H1 (cell line): Measurements from ENCODE around the gene PAX5. TPM values are rescaled to one million over a fixed set of nuclear protein-coding genes. Genes with fewer than 3 reads are reported as not detected.

Experiments
- CTCF ChIA-PET: fragments of 300-600 bp; sonication (Branson Sonifier 250); formaldehyde crosslinking; loops from one replicate; lab custom pipeline; 2021; ENCODE audit not compliant: partially characterized antibody; lab: Charles Lee
- POLR2A ChIA-PET: fragments of 300-600 bp; sonication (Branson Sonifier 250); formaldehyde crosslinking; loops from one replicate; lab custom pipeline; 2021; ENCODE audit warnings: inconsistent platforms; ENCODE audit not compliant: partially characterized antibody; lab: Charles Lee
- DNase-seq, 2 experiments: peaks; one replicate each; pipeline versions ENCODE4 v3.0.0 to v3.0.0-alpha.2; 2010 to 2022; ENCODE audit warnings: low spot score in 2 of 2, low read depth in 1 of 2, mixed read lengths in 1 of 2
- FAIRE-seq: peaks from 2 replicates; lab custom pipeline; 2011; peaks lifted over from hg19 to GRCh38; lab: Jason Lieb, UNC
- H2AFZ ChIP-seq: 2 replicates; pipeline ENCODE4 v1.8.1; 2012; ENCODE audit warnings: low read length, inconsistent platforms
- H2AK5ac ChIP-seq: 2 replicates; pipeline ENCODE4 v1.6.1; 2013; ENCODE audit warnings: low read depth, low read length
- H2BK120ac ChIP-seq: replicated peaks from 2 replicates; pipeline ENCODE3; 2013; ENCODE audit warnings: low read depth, low read length, inconsistent platforms
- H2BK12ac ChIP-seq: 2 replicates; pipeline ENCODE4 v1.6.1; 2013; ENCODE audit warnings: low read depth, low read length
- H2BK15ac ChIP-seq: 2 replicates; pipeline ENCODE4 v1.6.1; 2013; ENCODE audit warnings: low read length
- H2BK20ac ChIP-seq: 2 replicates; pipeline ENCODE4 v1.6.1; 2013; ENCODE audit warnings: low read length
- H2BK5ac ChIP-seq: 2 replicates; pipeline ENCODE4 v1.6.1; 2013; ENCODE audit warnings: low read depth, low read length
- H3K14ac ChIP-seq: 2 replicates; pipeline ENCODE4 v1.6.1; 2013; ENCODE audit warnings: inconsistent platforms; ENCODE audit not compliant: insufficient read length
- H3K18ac ChIP-seq: 2 replicates; pipeline ENCODE4 v1.6.1; 2013; ENCODE audit warnings: low read length; ENCODE audit errors: extremely low read depth
- H3K23ac ChIP-seq: 2 replicates; pipeline ENCODE4 v1.6.1; 2013; ENCODE audit warnings: inconsistent platforms; ENCODE audit not compliant: insufficient read length
- H3K23me2 ChIP-seq: 2 replicates; pipeline ENCODE4 v1.6.1; 2013; ENCODE audit warnings: low read depth, low read length
- H3K27ac ChIP-seq: 2 replicates; pipeline ENCODE4 v1.6.1; 2011; ENCODE audit warnings: low read depth, low read length, inconsistent platforms
- H3K27me3 ChIP-seq, 4 experiments: replicated peaks in 1 of 4; 1 replicate in 1 of 4; 2 replicates in 3 of 4; pipeline versions ENCODE4 v1.6.1 to v1.8.1; 2011 to 2013; ENCODE audit warnings: low read length in 3 of 4, mild to moderate bottlenecking in 3 of 4, inconsistent platforms in 2 of 4, mixed read lengths in 2 of 4, moderate library complexity in 1 of 4; ENCODE audit not compliant: control insufficient read depth in 3 of 4, insufficient read depth in 3 of 4; ENCODE audit errors: extremely low read depth in 1 of 4
- H3K36me3 ChIP-seq, 4 experiments: 2 replicates each; pipeline versions ENCODE4 v1.6.1 to v1.8.1; 2011 to 2013; ENCODE audit warnings: mild to moderate bottlenecking in 4 of 4, low read length in 3 of 4, moderate library complexity in 2 of 4, control low read depth in 1 of 4, inconsistent platforms in 1 of 4; ENCODE audit not compliant: insufficient read depth in 4 of 4, control insufficient read depth in 2 of 4
- H3K4ac ChIP-seq: replicated peaks from 2 replicates; pipeline ENCODE3; 2013; ENCODE audit warnings: low read length, low read depth, mixed read lengths, inconsistent platforms; ENCODE audit not compliant: insufficient read length
- H3K4me1 ChIP-seq, 4 experiments: replicated peaks in 1 of 4; 1 replicate in 1 of 4; 2 replicates in 3 of 4; pipeline versions ENCODE4 v1.6.1 to v1.8.1; 2011 to 2013; ENCODE audit warnings: low read length in 3 of 4, inconsistent platforms in 2 of 4, mixed read lengths in 1 of 4; ENCODE audit not compliant: insufficient read depth in 4 of 4, control insufficient read depth in 3 of 4
- H3K4me2 ChIP-seq, 2 experiments: 2 replicates each; pipeline versions ENCODE4 v1.6.1 to v1.8.1; 2011 to 2013; ENCODE audit warnings: low read depth in 2 of 2, low read length in 2 of 2, control low read depth in 1 of 2, inconsistent platforms in 1 of 2, mild to moderate bottlenecking in 1 of 2; ENCODE audit not compliant: insufficient read depth in 1 of 2
- H3K4me3 ChIP-seq, 4 experiments: fragments of 200-600, 300-600 bp in 1 of 4; sonication (generic), shearing (Covaris generic), sonication (Bioruptor Twin) in 1 of 4; 2 replicates each; pipeline versions ENCODE4 v1.5.1 to v1.8.1; 2011 to 2016; ENCODE audit warnings: low read length in 4 of 4, low read depth in 3 of 4, control low read depth in 2 of 4, inconsistent platforms in 2 of 4, mild to moderate bottlenecking in 2 of 4, mixed read lengths in 1 of 4, moderate library complexity in 1 of 4; ENCODE audit not compliant: insufficient read depth in 2 of 4; ENCODE audit errors: extremely low read depth in 1 of 4
- H3K56ac ChIP-seq: replicated peaks from 2 replicates; pipeline ENCODE3; 2013; ENCODE audit warnings: low read depth, mild to moderate bottlenecking, mixed read lengths, low read length, inconsistent platforms; ENCODE audit not compliant: insufficient read length
- H3K79me1 ChIP-seq: 2 replicates; pipeline ENCODE4 v1.6.1; 2013; ENCODE audit warnings: low read depth, low read length, control low read depth
- H3K79me2 ChIP-seq, 2 experiments: 2 replicates each; pipeline versions ENCODE4 v1.6.1 to v1.8.1; 2012 to 2013; ENCODE audit warnings: low read length in 2 of 2, mild to moderate bottlenecking in 2 of 2, inconsistent platforms in 1 of 2; ENCODE audit not compliant: insufficient read depth in 2 of 2, control insufficient read depth in 1 of 2
- H3K9ac ChIP-seq, 4 experiments: replicated peaks in 1 of 4; 1 replicate in 1 of 4; 2 replicates in 3 of 4; pipeline versions ENCODE4 v1.6.1 to v1.8.1; 2011 to 2013; ENCODE audit warnings: low read depth in 3 of 4, low read length in 3 of 4, control low read depth in 2 of 4, mild to moderate bottlenecking in 2 of 4, moderate library complexity in 2 of 4, inconsistent platforms in 1 of 4; ENCODE audit errors: extremely low read depth in 1 of 4
- H3K9me3 ChIP-seq, 2 experiments: 2 replicates each; pipeline versions ENCODE4 v1.6.1 to v1.8.1; 2012 to 2013; ENCODE audit warnings: mild to moderate bottlenecking in 2 of 2, moderate library complexity in 2 of 2, control low read depth in 1 of 2, inconsistent platforms in 1 of 2, low read depth in 1 of 2, low read length in 1 of 2, mixed read lengths in 1 of 2; ENCODE audit not compliant: insufficient read depth in 2 of 2
- H4K20me1 ChIP-seq, 2 experiments: replicated peaks in 1 of 2; 2 replicates each; pipeline versions ENCODE3 to v1.8.1; 2011 to 2013; ENCODE audit warnings: inconsistent platforms in 2 of 2, low read length in 2 of 2, mild to moderate bottlenecking in 1 of 2; ENCODE audit not compliant: insufficient read depth in 2 of 2, control insufficient read depth in 1 of 2
- H4K5ac ChIP-seq: 2 replicates; pipeline ENCODE4 v1.6.1; 2013; ENCODE audit warnings: low read length, low read depth, mixed read lengths, inconsistent platforms; ENCODE audit not compliant: insufficient read length
- H4K8ac ChIP-seq: 2 replicates; pipeline ENCODE4 v1.8.0; 2013; ENCODE audit warnings: mild to moderate bottlenecking, moderate library complexity, low read length, inconsistent platforms; ENCODE audit not compliant: insufficient read depth; ENCODE audit errors: extremely low read depth
- H4K91ac ChIP-seq: replicated peaks from 2 replicates; pipeline ENCODE3; 2013; ENCODE audit warnings: low read length, mixed read lengths, inconsistent platforms; ENCODE audit not compliant: insufficient read length
- CREB1 ChIP-seq: IDR thresholded peaks from 2 replicates; pipeline ENCODE4 v1.6.1; 2012; ENCODE audit warnings: inconsistent platforms
- E2F6 ChIP-seq: IDR thresholded peaks from 2 replicates; pipeline ENCODE4 v1.6.1; 2012; ENCODE audit warnings: inconsistent platforms
- EGR1 ChIP-seq: IDR thresholded peaks from 2 replicates; pipeline ENCODE4 v1.6.1; 2011; ENCODE audit warnings: low read depth, low read length, borderline replicate concordance
- FOSL1 ChIP-seq: IDR thresholded peaks from 2 replicates; pipeline ENCODE4 v1.6.1; 2011; ENCODE audit warnings: mild to moderate bottlenecking, low read depth, low read length, moderate library complexity; ENCODE audit not compliant: insufficient read depth
- GABPA ChIP-seq: IDR thresholded peaks from 2 replicates; pipeline ENCODE4 v1.6.1; 2011; ENCODE audit warnings: mild to moderate bottlenecking, low read length, moderate library complexity, borderline replicate concordance; ENCODE audit not compliant: insufficient read depth
- KDM5A ChIP-seq: fragments of 200-600 bp; IDR thresholded peaks from 2 replicates; pipeline ENCODE4 v1.7.1; 2012; ENCODE audit warnings: mild to moderate bottlenecking, low read length, inconsistent platforms, mixed read lengths
- NANOG ChIP-seq: IDR thresholded peaks from 2 replicates; pipeline ENCODE4 v1.6.1; 2011; ENCODE audit warnings: low read length, low read depth, mild to moderate bottlenecking, inconsistent platforms; ENCODE audit not compliant: insufficient read depth, poor library complexity, severe bottlenecking
- POLR2A ChIP-seq, 2 experiments: IDR thresholded peaks; 1 replicate in 1 of 2; 2 replicates in 1 of 2; pipeline ENCODE4 v1.6.1; 2011; ENCODE audit warnings: low read depth in 2 of 2, low read length in 2 of 2, mild to moderate bottlenecking in 2 of 2; ENCODE audit errors: control extremely low read depth in 1 of 2
- POLR2AphosphoS5 ChIP-seq: IDR thresholded peaks from 2 replicates; pipeline ENCODE4 v1.6.1; 2011; ENCODE audit warnings: low read depth, low read length
- RFX5 ChIP-seq: IDR thresholded peaks from 2 replicates; pipeline ENCODE4 v1.6.1; 2011; ENCODE audit warnings: low read depth, low read length, improper control_type of control experiment, borderline replicate concordance
- TAF1 ChIP-seq: IDR thresholded peaks from 2 replicates; pipeline ENCODE4 v1.6.1; 2011; ENCODE audit warnings: mild to moderate bottlenecking, low read depth, low read length
- TCF12 ChIP-seq: IDR thresholded peaks from 2 replicates; pipeline ENCODE4 v1.6.1; 2011; ENCODE audit warnings: low read depth, mild to moderate bottlenecking, low read length
- USF2 ChIP-seq: IDR thresholded peaks from 2 replicates; pipeline ENCODE4 v1.6.1; 2011; ENCODE audit warnings: low read length, improper control_type of control experiment
- YY1 ChIP-seq: IDR thresholded peaks from 2 replicates; pipeline ENCODE4 v1.6.1; 2011; ENCODE audit warnings: low read depth, mild to moderate bottlenecking, low read length
- WGBS, 2 experiments: shearing (Covaris generic) in 1 of 2; methylation state at CpG; one replicate each; pipeline versions ENCODE4 v1.1.6 to v1.1.7; 2013 to 2015; ENCODE audit warnings: low lambda C conversion rate in 2 of 2, mixed read lengths in 2 of 2, inconsistent platforms in 1 of 2, low coverage in 1 of 2, missing lambda C conversion rate in 1 of 2; ENCODE audit not compliant: insufficient replicate concordance in 2 of 2, insufficient coverage in 1 of 2, insufficient read length in 1 of 2; ENCODE audit errors: extremely low coverage in 1 of 2, missing lambda C conversion rate in 1 of 2; 5-methylcytosine and 5-hydroxymethylcytosine counted together
- polyA plus RNA-seq, 7 experiments: library from polyadenylated mRNA; depleted of rRNA in 3 of 7; stranded (reverse) in 5 of 7; unstranded in 2 of 7; fragments of >200 nt in 5 of 7; fragments of 200-250 nt in 2 of 7; gene quantifications; 1 replicate in 5 of 7; 2 replicates in 1 of 7; 4 replicates in 1 of 7; pipeline versions ENCODE4 v1.2.1 to v1.2.3, GENCODE V29; 2011 to 2013; ENCODE audit warnings: missing spikeins in 2 of 7, mixed read lengths in 2 of 7
- total RNA-seq: library from RNA; stranded (reverse); fragmentation: NEBNext Ultra II Directional; extraction: Animal tissue kit (Norgen Biotek cat#: 25700); gene quantifications from 2 replicates; pipeline ENCODE4 v1.2.1, GENCODE V29; 2021

Gene PAX5
- total and polyA plus RNA-seq, 2 of the 8 experiments (the other 6 are each of a cell fraction or from before 2014, with no cell fraction given): 0.29 to 0.43 TPM

GRCh38 chr9:36846621-36847020, 187.4 kb downstream of the PAX5 start:
- no peak overlapping the region for H3K4me3 ChIP-seq
- DNase-seq (no peak), FAIRE-seq (no peak)
- H2BK5ac ChIP-seq: no peak overlapping the region
- no peak overlapping the region for H4K5ac ChIP-seq
- H3K79me1 ChIP-seq: no peaks in the 10 kb centered on the region
- H3K18ac ChIP-seq: no peak overlapping the region
- no peak overlapping the region for H3K4ac ChIP-seq
- H2AFZ ChIP-seq: no peak overlapping the region
- H3K9me3 ChIP-seq: no peaks in the 10 kb centered on the region
- no peak overlapping the region for H2BK15ac ChIP-seq
- no peak overlapping the region for H3K27ac ChIP-seq
- H3K27me3 ChIP-seq: no peaks in the 10 kb centered on the region; a peak in 1 of 7 replicates
- H2BK120ac ChIP-seq: no peak overlapping the region
- no peak overlapping the region for H4K91ac ChIP-seq
- H3K36me3 ChIP-seq: no peaks in the 10 kb centered on the region
- no peak overlapping the region for H3K9ac ChIP-seq
- CTCF ChIA-PET: interaction anchor here (1.5 to 8.8 kb wide), 2 partner anchors 9 to 118 kb away, joined by 3 to 69 read pairs; no protein-coding TSS in a partner anchor
- peaks cover 3% of the 10 kb centered on the region for H3K23me2 ChIP-seq
- H3K56ac ChIP-seq: no peak overlapping the region
- H3K4me2 ChIP-seq: no peak overlapping the region
- no peak overlapping the region for H2BK12ac ChIP-seq
- no peaks in the 10 kb centered on the region for H3K79me2 ChIP-seq
- WGBS, 2 experiments: 90% methylated on average over 8 of the region's 8 CpGs; no CpG with 5 or more reads in 1 of the 2 experiments
- H3K23ac ChIP-seq: no peak overlapping the region
- H2AK5ac ChIP-seq: no peak overlapping the region; the same call in 1 of the 2 replicates
- H3K4me1 ChIP-seq: peaks cover 0 to 18% (median 10%) of the 10 kb centered on the region in 4 experiments; a peak in 6 of 7 replicates
- no peak overlapping the region for H2BK20ac ChIP-seq
- peaks cover 0 to 3% of the 10 kb centered on the region in 2 experiments for H4K20me1 ChIP-seq
- no peak overlapping the region for H4K8ac ChIP-seq
- H3K14ac ChIP-seq: no peak overlapping the region
- POLR2A ChIA-PET: no interaction called here
- no peak for TF ChIP-seq EGR1
- no peak for TF ChIP-seq TCF12
- no peak for TF ChIP-seq CREB1
- TF ChIP-seq POLR2AphosphoS5: no peak
- no peak for TF ChIP-seq NANOG
- no peak for TF ChIP-seq KDM5A
- no peak for TF ChIP-seq RFX5
- no peak for TF ChIP-seq E2F6
- TF ChIP-seq FOSL1: no peak
- no peak for TF ChIP-seq GABPA
- TF ChIP-seq POLR2A (IDR thresholded peaks at IDR 0.05; ENCODE audit: control extremely low read depth in 1 of 2, low read depth in 2 of 2, low read length in 2 of 2): no peak
- TF ChIP-seq USF2: no peak
- TF ChIP-seq TAF1: no peak
- TF ChIP-seq YY1: no peak
